HPDE6-E6E7 (cell line): ENCODE measurements around the gene NFATC3.
"Not testable (repeated sequence)": the region's sequence is repeated elsewhere in the genome, so short reads cannot be mapped to it uniquely, and the experiment has no call there.

Experiments
- DNase-seq: peaks from one replicate; pipeline ENCODE4 v3.0.0; 2011; ENCODE audit warnings: missing footprints; ENCODE audit errors: extremely low spot score

The NFATC3 gene

GRCh38 chr16:68088130-68088972, 3.2 kb downstream of the NFATC3 start:
- no peak for DNase-seq

DNA sequence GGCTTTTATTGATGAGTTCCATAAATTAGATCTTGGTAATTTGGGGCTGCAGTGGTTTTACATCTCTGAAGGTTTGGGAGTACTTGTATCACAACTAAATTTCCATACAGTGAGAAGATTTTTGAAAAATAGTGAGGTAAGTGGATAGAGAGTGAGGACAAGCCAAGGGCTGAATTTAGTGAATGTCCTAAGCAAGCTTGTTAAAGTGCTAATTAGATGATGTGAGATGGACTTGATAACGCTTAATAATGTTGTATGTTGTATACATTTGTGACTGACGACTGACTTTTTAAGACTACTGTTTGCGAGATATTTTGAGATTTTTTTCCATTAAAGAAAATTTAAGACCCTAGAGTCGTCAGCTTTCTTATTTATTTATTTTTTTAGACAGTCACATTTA, 3.9 kb downstream of the NFATC3 start:
- DNase-seq: no peak

GRCh38 chr16:68090130-68090529, 5.0 kb downstream of the NFATC3 start:
- DNase-seq: no peak

DNA sequence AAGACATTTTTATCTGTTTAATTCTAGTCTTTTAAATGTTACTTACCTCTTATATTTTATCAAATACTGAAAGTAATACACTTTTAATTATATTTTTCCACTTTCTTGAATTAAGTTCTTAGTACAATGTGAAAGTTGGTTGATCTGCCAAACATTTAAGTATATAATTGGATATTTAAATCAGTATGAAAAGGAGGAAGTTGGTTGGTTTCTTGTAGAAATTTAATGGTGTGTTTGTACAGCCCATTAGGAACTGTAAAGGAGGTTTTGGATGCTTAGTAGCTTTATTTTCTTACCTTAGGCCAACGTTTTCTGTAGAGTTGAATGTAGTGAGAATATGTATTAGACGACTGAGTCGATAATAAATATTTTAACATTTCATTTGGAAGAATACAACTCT, 5.4 kb downstream of the NFATC3 start:
- DNase-seq: no peak

DNA sequence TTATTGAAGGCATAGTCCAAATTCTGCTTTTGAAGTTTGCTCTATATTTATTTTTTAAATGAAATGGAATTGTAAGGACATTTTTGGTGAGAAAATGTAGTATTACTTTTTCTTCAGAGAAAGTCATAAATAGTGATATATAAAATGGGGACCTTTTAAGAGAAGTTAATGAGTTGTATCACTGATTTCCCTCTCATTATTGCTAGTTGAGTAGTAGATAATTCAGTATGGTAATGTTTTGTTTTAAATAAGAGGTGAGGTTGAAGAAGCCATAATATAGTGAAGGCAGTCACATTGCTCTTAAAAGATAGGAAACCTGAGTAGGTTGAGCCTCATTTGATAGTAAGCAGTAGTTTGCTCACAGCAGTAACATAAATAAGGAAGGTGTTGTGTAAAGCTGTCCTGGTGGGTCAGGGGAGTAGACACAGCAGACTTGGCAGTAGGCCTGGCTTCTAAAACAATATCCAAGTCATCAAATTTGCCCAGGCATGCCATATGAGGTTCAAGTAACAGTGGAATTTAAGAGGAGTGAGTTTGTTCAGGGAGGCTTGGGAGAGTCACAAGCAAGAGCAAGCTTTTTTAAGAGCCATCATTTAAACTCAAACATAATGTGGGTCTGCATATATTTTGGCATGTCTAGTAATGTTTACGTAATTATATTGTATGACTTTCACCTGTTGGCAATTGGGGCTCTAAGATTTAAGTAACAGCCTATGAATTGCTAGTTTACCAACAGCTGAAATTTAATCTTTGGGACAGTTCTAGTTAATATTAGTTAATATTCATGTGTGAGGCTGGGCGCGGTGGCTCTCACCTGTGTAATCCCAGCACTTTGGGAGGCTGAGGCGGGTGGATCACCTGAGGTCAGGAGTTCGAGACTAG, 6.5 kb downstream of the NFATC3 start:
- peak; percentile 69 for DNase-seq

DNA sequence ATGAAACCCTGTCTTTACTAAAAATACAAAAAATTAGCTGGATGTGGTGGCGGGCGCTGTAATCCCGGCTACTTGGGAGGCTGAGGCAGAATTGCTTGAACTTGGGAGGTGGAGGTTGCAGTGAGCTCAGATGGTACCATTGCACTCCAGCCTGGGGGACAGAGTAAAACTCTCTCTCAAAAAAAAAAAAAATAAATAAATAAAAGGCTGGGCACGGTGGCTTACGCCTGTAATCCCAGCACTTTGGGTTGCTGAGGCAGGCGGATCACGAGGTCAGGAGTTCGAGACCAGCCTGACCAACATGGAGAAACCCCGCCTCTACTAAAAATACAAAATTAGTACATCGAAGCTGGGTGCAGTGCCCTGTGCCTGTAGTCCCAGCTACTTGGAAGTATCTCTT, 7.1 kb downstream of the NFATC3 start:
- DNase-seq: not testable (repeated sequence)

GRCh38 chr16:68093816-68094613, 8.8 kb downstream of the NFATC3 start:
- DNase-seq: no peak

GRCh38 chr16:68094614-68094934, 9.4 kb downstream of the NFATC3 start:
- DNase-seq: no peak

GRCh38 chr16:68096491-68096890, 11.3 kb downstream of the NFATC3 start:
- DNase-seq: no peak

GRCh38 chr16:68097088-68097487, 11.9 kb downstream of the NFATC3 start:
- no peak for DNase-seq

DNA sequence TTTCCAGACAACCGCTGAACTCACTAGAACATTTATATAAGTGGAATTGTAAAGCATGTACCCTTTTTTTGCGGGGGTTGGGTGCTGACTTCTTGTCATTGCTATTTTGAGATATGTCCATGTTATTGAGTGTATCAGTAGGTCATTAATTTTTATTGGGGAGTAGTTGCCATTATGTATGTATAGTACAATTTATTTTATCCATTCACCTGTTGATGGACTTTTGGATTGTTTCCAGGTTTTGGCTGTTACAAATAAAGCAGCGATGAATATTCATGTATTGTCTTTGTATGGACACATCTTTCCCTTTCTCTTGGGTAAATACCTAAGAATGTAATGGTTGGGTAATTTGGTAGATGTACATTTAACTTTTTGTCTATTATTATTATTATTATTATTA, 12.7 kb downstream of the NFATC3 start:
- DNase-seq: no peak

- no peak for DNase-seq
These were observed 15.3 kb downstream of the NFATC3 start for GRCh38 chr16:68100488-68100887.

DNA sequence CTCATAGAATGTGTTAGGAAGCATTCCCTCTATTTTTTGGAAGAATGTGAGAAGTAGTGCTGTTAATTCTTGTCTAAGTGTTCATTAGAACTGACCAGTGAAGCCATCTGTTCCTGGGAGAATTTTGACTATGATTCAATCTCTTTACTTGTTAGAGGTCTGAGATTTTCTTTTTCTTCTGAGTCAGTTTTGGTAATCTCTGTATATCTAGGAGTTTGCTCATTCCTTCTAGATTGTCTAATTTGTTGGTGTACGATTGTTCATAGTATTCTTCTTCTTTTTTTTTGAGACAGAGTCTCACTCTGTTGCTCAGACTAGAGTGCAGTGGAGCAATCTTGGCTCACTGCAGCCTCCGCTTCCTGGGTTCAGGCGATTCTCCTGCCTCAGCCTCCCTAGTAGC, 20.4 kb downstream of the NFATC3 start:
- no peak for DNase-seq

GRCh38 chr16:68107230-68107928, 22.2 kb downstream of the NFATC3 start:
- DNase-seq: not testable (repeated sequence)

DNA sequence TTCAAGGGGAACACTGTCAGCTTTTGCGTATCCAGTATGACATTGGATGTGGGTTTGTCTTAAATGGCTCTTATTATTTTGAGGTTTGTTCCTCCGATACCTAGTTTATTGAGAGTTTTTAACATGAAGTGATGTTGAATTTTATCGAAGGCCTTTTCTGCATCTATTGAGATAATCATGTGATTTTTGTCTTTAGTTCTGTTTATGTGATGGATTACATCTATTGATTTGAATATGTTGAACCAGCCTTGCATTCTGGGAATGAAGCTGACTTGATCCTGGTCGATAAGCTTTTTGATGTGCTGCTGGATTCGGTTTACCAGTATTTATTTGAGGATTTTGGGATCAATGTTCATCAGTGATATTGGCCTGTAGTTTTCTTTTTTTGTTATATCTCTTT, 24.0 kb downstream of the NFATC3 start:
- DNase-seq: not testable (repeated sequence)

DNA sequence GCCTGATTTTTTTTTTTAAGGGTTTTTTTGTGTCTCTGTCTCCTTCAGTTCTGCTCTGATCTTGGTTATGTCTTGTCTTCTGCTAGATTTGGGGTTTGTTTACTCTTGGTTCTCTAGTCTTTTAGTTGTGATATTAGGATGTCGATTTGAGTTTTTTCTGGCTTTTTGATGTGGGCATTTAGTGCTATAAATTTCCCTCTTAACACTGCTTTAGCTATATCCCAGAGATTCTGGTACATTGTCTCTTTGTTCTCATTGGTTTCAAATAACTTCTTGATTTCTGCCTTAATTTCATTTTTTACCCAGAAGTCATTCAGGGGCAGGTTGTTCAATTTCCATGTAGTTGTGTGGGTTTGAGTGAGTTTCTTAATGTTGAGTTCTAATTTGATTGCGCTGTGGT, 25.4 kb downstream of the NFATC3 start:
- DNase-seq: not testable (repeated sequence)

- DNase-seq: no peak
These were observed 26.2 kb downstream of the NFATC3 start for GRCh38 chr16:68111379-68111778.

- DNase-seq: no peak
These were observed 28.0 kb downstream of the NFATC3 start for GRCh38 chr16:68113059-68113761.

DNA sequence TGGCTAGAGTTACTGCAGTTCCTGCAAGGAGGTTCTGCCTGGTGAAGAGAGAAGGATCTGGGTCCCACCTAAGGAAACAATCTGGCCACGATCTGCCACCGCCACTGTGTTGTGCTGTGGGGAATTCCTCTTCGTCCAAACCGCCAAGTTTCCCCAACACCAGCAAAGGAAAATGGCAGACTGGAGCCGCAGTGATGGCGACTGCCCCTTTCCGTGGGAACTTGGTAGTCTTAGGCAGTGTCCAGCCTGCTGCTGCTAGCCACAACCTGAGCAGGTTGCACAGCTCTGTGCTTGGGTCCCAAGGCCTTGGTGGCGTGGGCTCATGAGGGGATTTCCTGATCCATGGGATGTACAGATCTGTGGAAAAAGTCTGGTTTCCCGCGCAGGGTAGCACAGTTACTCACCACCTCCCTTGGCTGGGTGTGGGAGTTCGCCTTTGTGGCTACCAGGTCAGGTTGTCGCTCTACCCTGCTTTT, 28.6 kb downstream of the NFATC3 start:
- no peak for DNase-seq

DNA sequence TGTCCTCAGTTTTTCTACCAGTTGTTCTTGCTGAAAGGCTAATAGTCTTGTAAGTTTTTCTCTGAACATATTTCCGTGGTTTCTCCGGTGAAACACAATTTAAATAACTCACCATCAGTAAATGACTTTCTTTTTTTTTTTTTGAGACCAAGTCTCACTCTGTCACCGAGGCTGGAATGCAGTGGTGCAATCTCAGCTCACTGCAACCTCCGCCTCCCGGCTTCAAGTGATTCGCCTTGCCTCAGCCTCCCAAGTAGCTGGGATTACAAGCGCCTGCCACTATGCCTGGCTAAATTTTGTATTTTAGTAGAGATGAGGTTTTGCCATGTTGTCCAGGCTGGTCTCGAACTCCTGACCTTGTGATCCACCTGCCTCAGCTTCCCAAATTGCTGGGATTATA, 29.8 kb downstream of the NFATC3 start:
- not testable (repeated sequence) for DNase-seq

DNA sequence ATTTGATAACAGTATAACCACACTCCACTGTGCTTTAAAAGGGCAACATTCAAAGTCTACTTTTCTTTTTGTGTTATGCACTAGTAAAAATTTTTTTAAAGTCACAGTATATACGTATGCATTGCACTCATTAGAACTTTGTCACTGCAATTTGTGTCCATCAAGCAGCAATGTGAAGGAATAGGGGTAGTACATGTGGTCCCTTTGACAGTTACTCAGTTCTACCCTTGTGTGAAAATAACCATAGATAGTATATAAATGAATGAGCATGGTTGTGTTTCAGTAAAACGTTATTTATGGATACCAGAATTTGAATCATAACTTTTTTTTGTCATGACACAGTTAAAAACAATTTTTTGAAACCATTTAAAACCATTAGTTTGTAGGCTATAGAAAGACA, 30.7 kb downstream of the NFATC3 start:
- DNase-seq: no peak
